Heart left ventricle (tissue), 16 donors: Measurements from ENCODE around the gene SAMD4B. TPM values are rescaled to one million over a fixed set of nuclear protein-coding genes. Genes with fewer than 3 reads are reported as not detected.

Experiments used
- ATAC-seq, 4 donors: fragments of 200-7000 bp; cut with Tn5 transposase; one replicate each; pipeline ENCODE4 v1.9.1; 2020 to 2022; ENCODE audit warnings: moderate library complexity in 4 of 4, mild to moderate bottlenecking in 3 of 4, moderate number of reproducible peaks in 1 of 4
- DNase-seq, 5 donors: peaks; one replicate each; pipeline ENCODE4 v3.0.0-alpha.2; 2020
- H3K27ac ChIP-seq, 12 donors: fragments of 200-600 bp; sonication (generic) in 4 of 12; one replicate each; pipeline versions ENCODE4 v1.5.0 to v1.8.0; 2016 to 2022; ENCODE audit warnings: mild to moderate bottlenecking in 2 of 12
- H3K27me3 ChIP-seq, 9 donors: fragments of 200-600 bp; sonication (generic) in 2 of 9; one replicate each; pipeline versions ENCODE4 v1.5.1 to v1.8.0; 2016 to 2022; ENCODE audit warnings: mild to moderate bottlenecking in 3 of 9
- H3K36me3 ChIP-seq, 9 donors: fragments of 200-600 bp; sonication (generic) in 2 of 9; one replicate each; pipeline versions ENCODE4 v1.5.0 to v1.8.0; 2018 to 2022; ENCODE audit warnings: mild to moderate bottlenecking in 2 of 9
- H3K4me1 ChIP-seq, 12 donors: fragments of 200-600 bp; sonication (generic) in 4 of 12; one replicate each; pipeline versions ENCODE4 v1.5.0 to v1.8.0; 2016 to 2022; ENCODE audit warnings: mild to moderate bottlenecking in 3 of 12
- H3K4me3 ChIP-seq, 12 donors: fragments of 200-600 bp; sonication (generic) in 4 of 12; one replicate each; pipeline versions ENCODE4 v1.5.0 to v1.8.0; 2017 to 2022; ENCODE audit warnings: mild to moderate bottlenecking in 9 of 12, moderate library complexity in 4 of 12
- H3K9me3 ChIP-seq, 12 donors: fragments of 200-600 bp; sonication (generic) in 4 of 12; one replicate each; pipeline versions ENCODE4 v1.5.0 to v1.8.0; 2016 to 2022; ENCODE audit warnings: mild to moderate bottlenecking in 1 of 12
- POLR2A ChIP-seq, 2 donors: fragments of 450-650 bp; IDR thresholded peaks; one replicate each; pipeline ENCODE4 v1.6.1; 2017; ENCODE audit warnings: antibody characterized with exemption in 2 of 2, mild to moderate bottlenecking in 2 of 2, moderate library complexity in 2 of 2
- WGBS, 4 donors: extraction: QIAGEN DNeasy Blood & Tissue Kit in 2 of 4; methylation state at CpG; one replicate each; pipeline versions ENCODE4 v1.1.5 to v1.1.7; 2013 to 2018; 5-methylcytosine and 5-hydroxymethylcytosine counted together
- intact Hi-C, 10 donors: fragments of 100-400 bp; cut with DNase I; formaldehyde crosslinking; loops; one replicate each; pipeline versions ENCODE4 v1.11.1 to v1.14.2; 2022
- microRNA-seq, 4 donors: library from miRNA; unstranded; fragments of <30 nt; microRNA quantifications; one replicate each; pipeline versions ENCODE4 to v1.2.0, GENCODE V29; 2017 to 2020
- polyA plus RNA-seq, 2 donors: library from polyadenylated mRNA; stranded (reverse); fragments of 200-250 nt; gene quantifications; one replicate each; pipeline ENCODE4 v1.2.3, GENCODE V29; 2013
- total RNA-seq, 9 donors: library from RNA; depleted of rRNA in 2 of 9; stranded (reverse); fragments of >200 nt in 2 of 9; fragmentation: NEBNext Ultra II Directional in 3 of 9; extraction: Animal tissue kit (Norgen Biotek cat#: 25700) in 3 of 9; gene quantifications; one replicate each; pipeline versions ENCODE4 v1.1.0 to v1.2.4, GENCODE V29; 2016 to 2023
- TF ChIP-seq, protein P1 (sequence below), 12 donors: fragments of 200-600 bp; sonication (generic) in 4 of 12; IDR thresholded peaks; one replicate each; pipeline versions ENCODE4 v1.5.0 to v1.8.0; 2018 to 2022; ENCODE audit warnings: antibody characterized with exemption in 12 of 12, mild to moderate bottlenecking in 5 of 12
- donor health status: ischemic (EF 13 %, LVEDD 7.1; RV severe dilation, severe dysfunction).
- donor health status: healthy with polysubstance abuse.
- donor health status: DM: no; HTN: yes; CAD: no.
- donor health status: DM: no; HTN: no; CAD: no.
- donor health status: ischemic (EF 25% LVEDD 6.9; RV normal size, moderate dysfunction).
- donor health status: ischemic (EF 25% LVEDD 5.7; RV mildly dilated, moderate dysfunction).
- donor health status: healthy.
- donor health status: DM: yes; HTN: yes; CAD: no.
- donor health status: ischemic (EF 35%, LVEDD 5.7; RV mildly dilated, moderate dysfunction).
- donor health status: nonischemic (EF 11% LVEDD 7.7; RV severe dilation, severe dysfunction).
- donor health status: DM: yes; HTN: yes; CAD: no.
- donor health status: PGD.
- donor health status: ischemic (EF 29% LVEDD 5.4; RV normal size, mild dysfunction).
- donor health status: nonischemic (EF 23%, LVEDD 6.1; RV moderate dilation, normal function).

Gene SAMD4B
- total and polyA plus RNA-seq, 11 donors = 34.9 to 101 (median 54.4) TPM

DNA sequence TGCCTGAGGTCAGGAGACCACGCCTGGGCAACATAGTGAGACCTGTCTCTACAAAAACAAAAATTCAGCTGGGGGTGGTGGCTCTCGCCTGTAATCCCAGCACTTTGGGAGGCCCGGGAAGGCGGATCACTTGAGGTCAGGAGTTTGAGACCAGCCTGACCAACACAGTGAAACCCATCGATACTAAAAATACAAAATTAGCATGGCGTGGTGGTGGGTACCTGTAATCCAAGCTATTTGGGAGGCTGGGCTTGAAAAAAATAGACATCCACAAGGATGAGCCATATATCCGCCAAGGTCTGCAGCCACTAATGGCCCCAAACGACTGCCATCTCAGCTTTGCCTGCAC lies 90.4 kb downstream of the SAMD4B start:
- ATAC-seq (no peak), DNase-seq (no peak)
- 90 to 96% (median 95%) methylated on average over 8 of the region's 8 CpGs for WGBS, 4 donors
- no peak overlapping the region for H3K4me3 ChIP-seq
- H3K4me1 ChIP-seq = peaks cover 19 to 55% (median 39%) of the 10 kb centered on the region in 12 donors
- TF ChIP-seq, protein P1, sequence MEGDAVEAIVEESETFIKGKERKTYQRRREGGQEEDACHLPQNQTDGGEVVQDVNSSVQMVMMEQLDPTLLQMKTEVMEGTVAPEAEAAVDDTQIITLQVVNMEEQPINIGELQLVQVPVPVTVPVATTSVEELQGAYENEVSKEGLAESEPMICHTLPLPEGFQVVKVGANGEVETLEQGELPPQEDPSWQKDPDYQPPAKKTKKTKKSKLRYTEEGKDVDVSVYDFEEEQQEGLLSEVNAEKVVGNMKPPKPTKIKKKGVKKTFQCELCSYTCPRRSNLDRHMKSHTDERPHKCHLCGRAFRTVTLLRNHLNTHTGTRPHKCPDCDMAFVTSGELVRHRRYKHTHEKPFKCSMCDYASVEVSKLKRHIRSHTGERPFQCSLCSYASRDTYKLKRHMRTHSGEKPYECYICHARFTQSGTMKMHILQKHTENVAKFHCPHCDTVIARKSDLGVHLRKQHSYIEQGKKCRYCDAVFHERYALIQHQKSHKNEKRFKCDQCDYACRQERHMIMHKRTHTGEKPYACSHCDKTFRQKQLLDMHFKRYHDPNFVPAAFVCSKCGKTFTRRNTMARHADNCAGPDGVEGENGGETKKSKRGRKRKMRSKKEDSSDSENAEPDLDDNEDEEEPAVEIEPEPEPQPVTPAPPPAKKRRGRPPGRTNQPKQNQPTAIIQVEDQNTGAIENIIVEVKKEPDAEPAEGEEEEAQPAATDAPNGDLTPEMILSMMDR (IDR thresholded peaks at IDR 0.05) = no peak
- no peak for TF ChIP-seq POLR2A (IDR thresholded peaks at IDR 0.05)
- peaks cover 5 to 33% (median 30%) of the 10 kb centered on the region in 9 donors for H3K36me3 ChIP-seq
- intact Hi-C loops = no loop called here
- no peaks in the 10 kb centered on the region for H3K9me3 ChIP-seq
- peak overlapping the region in 1 of 12 donors; percentile 97 for H3K27ac ChIP-seq
- peaks cover 0 to 5% (median 0%) of the 10 kb centered on the region in 9 donors for H3K27me3 ChIP-seq

DNA sequence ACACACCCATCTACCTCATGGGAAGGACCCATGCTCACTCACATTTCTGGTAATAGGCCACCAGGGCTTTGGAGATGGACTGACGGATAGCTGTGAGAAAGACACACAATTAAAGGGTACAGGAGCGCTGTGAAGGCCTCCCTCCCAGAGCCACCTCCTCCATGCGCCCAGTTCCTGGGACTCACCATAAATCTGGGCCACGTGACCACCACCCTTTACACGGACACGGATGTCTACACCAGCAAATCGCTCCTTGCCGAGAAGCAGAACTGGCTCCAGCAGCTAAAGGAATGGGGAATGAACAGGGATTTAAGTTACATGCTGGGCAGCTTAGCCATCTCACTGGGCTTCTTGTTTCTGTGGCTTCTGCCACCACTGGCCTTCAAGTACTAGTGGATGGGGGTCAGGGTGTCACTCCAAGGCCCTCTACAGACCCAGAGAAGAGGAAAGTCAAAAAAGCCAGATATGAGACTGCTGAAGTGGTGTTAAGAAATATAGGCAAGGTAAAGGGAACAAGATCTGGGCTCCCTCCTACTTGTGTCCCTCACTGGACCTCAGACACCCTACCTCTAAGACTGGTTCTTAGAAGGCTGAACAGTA lies 91.4 kb downstream of the SAMD4B start:
- no peak for ATAC-seq
- no peak for TF ChIP-seq POLR2A (IDR thresholded peaks at IDR 0.05)
- TF ChIP-seq, protein P1 (IDR thresholded peaks at IDR 0.05) = no peak
- H3K4me1 ChIP-seq = peaks cover 17 to 48% (median 31%) of the 10 kb centered on the region in 12 donors
- peak in 1 of 5 donors; percentile 13 for DNase-seq
- no peaks in the 10 kb centered on the region for H3K9me3 ChIP-seq
- H3K4me3 ChIP-seq = peak overlapping the region in 1 of 12 donors; percentile 83
- H3K36me3 ChIP-seq = peaks cover 5 to 33% (median 30%) of the 10 kb centered on the region in 9 donors
- peaks cover 0 to 5% (median 0%) of the 10 kb centered on the region in 9 donors for H3K27me3 ChIP-seq
- WGBS, 4 donors = 95 to 97% (median 95%) methylated on average over 8 of the region's 8 CpGs
- intact Hi-C loops = loop anchor here in 2 of 10 donors (2.0 kb wide), 2 partner anchors 19 to 21 kb away; partner anchors contain the start of gene PLEKHG2 (in 1 of the 2)
- peak overlapping the region in 4 of 12 donors; percentile 22 to 93 (median 89) for H3K27ac ChIP-seq

DNA sequence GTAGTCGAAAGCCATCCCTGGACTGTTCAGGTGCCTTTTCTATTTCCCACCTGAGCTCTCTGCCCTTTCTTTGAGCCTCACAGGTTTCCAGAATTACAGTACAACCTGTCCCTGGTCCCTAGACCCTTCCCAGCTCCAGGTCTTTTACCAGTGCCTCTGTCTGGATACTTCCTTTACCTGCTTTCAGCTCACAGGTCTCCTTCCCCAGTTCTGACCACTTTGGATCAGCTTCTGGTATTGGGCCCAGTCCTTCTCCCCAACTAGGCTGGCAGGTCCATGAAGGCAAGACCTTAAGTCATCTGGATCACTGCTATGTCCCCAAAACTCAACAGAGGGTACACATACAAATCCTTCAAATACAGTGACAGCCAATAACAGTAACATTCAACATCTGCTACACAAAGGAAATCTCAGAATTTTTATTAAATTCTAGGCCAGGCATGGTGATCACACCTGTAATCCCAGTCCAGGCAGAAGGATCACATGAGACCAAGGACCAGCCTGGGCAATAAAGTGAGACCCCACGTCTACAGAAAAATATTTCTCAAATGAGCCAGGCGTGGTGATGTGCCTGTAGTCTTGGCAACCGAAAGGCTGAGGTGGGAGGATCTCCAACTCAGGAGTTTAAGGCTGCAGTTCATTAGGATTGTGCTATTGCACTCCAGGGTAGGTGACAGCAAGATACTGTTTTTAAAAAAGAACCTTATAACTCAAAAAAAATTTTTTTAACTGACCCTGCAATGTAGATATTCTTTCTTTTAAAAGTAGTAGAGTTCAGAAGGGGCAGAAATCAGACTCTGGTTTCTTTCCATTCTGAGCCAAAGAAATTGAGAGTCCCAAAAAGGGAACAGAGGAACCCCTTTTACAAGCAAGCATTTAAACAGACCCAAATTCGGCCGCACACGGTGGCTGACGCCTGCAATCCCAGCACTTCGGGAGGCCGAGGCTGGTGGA lies 92.2 kb downstream of the SAMD4B start:
- intact Hi-C loops = loop anchor here in 4 of 10 donors (1.0 to 5.0 kb wide), 4 partner anchors 20 to 48 kb away; partner anchors contain the start of genes PLEKHG2 (in 2 of the 4) and TIMM50 (in 1 of the 4)
- peak overlapping the region; percentile 60 to 99 (median 90) for H3K4me3 ChIP-seq
- no peak for ATAC-seq
- H3K4me1 ChIP-seq = peaks cover 11 to 41% (median 24%) of the 10 kb centered on the region in 12 donors
- H3K36me3 ChIP-seq = peaks cover 5 to 33% (median 30%) of the 10 kb centered on the region in 9 donors
- 46 to 56% (median 53%) methylated on average over 10 of the region's 10 CpGs for WGBS, 4 donors
- no peaks in the 10 kb centered on the region for H3K9me3 ChIP-seq
- peak in 1 of 5 donors; percentile 55 for DNase-seq
- H3K27me3 ChIP-seq = peaks cover 0 to 5% (median 0%) of the 10 kb centered on the region in 9 donors
- peak overlapping the region in 6 of 12 donors; percentile 86 to 93 (median 92) for H3K27ac ChIP-seq
- TF ChIP-seq POLR2A (IDR thresholded peaks at IDR 0.05) = no peak
- TF ChIP-seq, protein P1 (IDR thresholded peaks at IDR 0.05) = no peak

Small RNA genes lying within 50 kb of the gene (microRNA-seq; reads per million reads assigned to microRNA genes)
- 0 to 0.62 (median 0.10) reads per million in 4 donors for gene MIR4530

Other genes with a start within 250 kb of the SAMD4B start
- 10 to 100 TPM; 11.5 to 22.1 (median 16.2) TPM for gene PAK4, start 216.6 kb upstream of the SAMD4B start, total RNA-seq
- 10 to 100 TPM in 1 of 2 donors, 1 to 10 TPM in 1; 9.5 to 25.8 TPM for gene PAK4, start 216.6 kb upstream of the SAMD4B start, polyA plus RNA-seq
- gene NCCRP1, start 145.5 kb upstream of the SAMD4B start, total RNA-seq = under 1 TPM in 1 of 9 donors, not detected in 8; 0.16 TPM
- gene NCCRP1, start 145.5 kb upstream of the SAMD4B start, polyA plus RNA-seq = not detected
- gene SYCN, start 138.2 kb upstream of the SAMD4B start, total RNA-seq = under 1 TPM in 1 of 9 donors, not detected in 8; 0.77 TPM
- gene SYCN, start 138.2 kb upstream of the SAMD4B start, polyA plus RNA-seq = not detected
- gene IFNL3, start 97.4 kb upstream of the SAMD4B start, total RNA-seq = not detected
- gene IFNL3, start 97.4 kb upstream of the SAMD4B start, polyA plus RNA-seq = not detected
- gene IFNL4, start 93.6 kb upstream of the SAMD4B start, total RNA-seq = not detected
- not detected for gene IFNL4, start 93.6 kb upstream of the SAMD4B start, polyA plus RNA-seq
- gene IFNL2, start 74.0 kb upstream of the SAMD4B start, total RNA-seq = not detected
- gene IFNL2, start 74.0 kb upstream of the SAMD4B start, polyA plus RNA-seq = not detected
- gene IFNL1, start 46.0 kb upstream of the SAMD4B start, total RNA-seq = not detected
- not detected for gene IFNL1, start 46.0 kb upstream of the SAMD4B start, polyA plus RNA-seq
- gene LRFN1, start 21.6 kb upstream of the SAMD4B start, total RNA-seq = under 1 TPM in 8 of 9 donors, not detected in 1; 0.09 to 0.50 (median 0.28) TPM
- under 1 TPM; 0.14 to 0.34 TPM for gene LRFN1, start 21.6 kb upstream of the SAMD4B start, polyA plus RNA-seq
- 10 to 100 TPM in 8 of 9 donors, 1 to 10 TPM in 1; 6.4 to 93.3 (median 10.8) TPM for gene GMFG, start 6.4 kb upstream of the SAMD4B start, total RNA-seq
- gene GMFG, start 6.4 kb upstream of the SAMD4B start, polyA plus RNA-seq = 10 to 100 TPM; 16.8 to 18.7 TPM
- gene PAF1, start 48.7 kb downstream of the SAMD4B start, total RNA-seq = 10 to 100 TPM; 32.8 to 75.7 (median 40.7) TPM
- gene PAF1, start 48.7 kb downstream of the SAMD4B start, polyA plus RNA-seq = 10 to 100 TPM; 32.5 to 61.1 TPM
- gene MED29, start 49.0 kb downstream of the SAMD4B start, total RNA-seq = 10 to 100 TPM; 26.3 to 53.0 (median 34.1) TPM
- 10 to 100 TPM; 34.1 to 46.0 TPM for gene MED29, start 49.0 kb downstream of the SAMD4B start, polyA plus RNA-seq
- gene ZFP36, start 64.4 kb downstream of the SAMD4B start, total RNA-seq = 100 to 1,000 TPM in 2 of 9 donors, 10 to 100 TPM in 7; 16.1 to 145 (median 51.1) TPM
- gene ZFP36, start 64.4 kb downstream of the SAMD4B start, polyA plus RNA-seq = 10 to 100 TPM; 45.8 to 65.1 TPM
- 10 to 100 TPM in 8 of 9 donors, 1 to 10 TPM in 1; 9.2 to 38.5 (median 14.6) TPM for gene PLEKHG2, start 70.2 kb downstream of the SAMD4B start, total RNA-seq
- gene PLEKHG2, start 70.2 kb downstream of the SAMD4B start, polyA plus RNA-seq = 10 to 100 TPM in 1 of 2 donors, 1 to 10 TPM in 1; 8.9 to 11.7 TPM
- 1,000 to 10,000 TPM in 7 of 9 donors, 100 to 1,000 TPM in 2; 617 to 1,566 (median 1,374) TPM for gene RPS16, start 93.5 kb downstream of the SAMD4B start, total RNA-seq
- gene RPS16, start 93.5 kb downstream of the SAMD4B start, polyA plus RNA-seq = 1,000 to 10,000 TPM; 1,266 to 2,656 TPM
- 100 to 1,000 TPM in 1 of 9 donors, 10 to 100 TPM in 8; 64.2 to 113 (median 81.7) TPM for gene SUPT5H, start 103.2 kb downstream of the SAMD4B start, total RNA-seq
- 100 to 1,000 TPM in 1 of 2 donors, 10 to 100 TPM in 1; 63.8 to 112 TPM for gene SUPT5H, start 103.2 kb downstream of the SAMD4B start, polyA plus RNA-seq
- gene TIMM50, start 138.4 kb downstream of the SAMD4B start, total RNA-seq = 10 to 100 TPM; 66.0 to 91.3 (median 77.3) TPM
- gene TIMM50, start 138.4 kb downstream of the SAMD4B start, polyA plus RNA-seq = 100 to 1,000 TPM; 103 to 106 TPM
- gene DLL3, start 156.5 kb downstream of the SAMD4B start, total RNA-seq = not detected
- not detected for gene DLL3, start 156.5 kb downstream of the SAMD4B start, polyA plus RNA-seq
- gene SELENOV, start 172.7 kb downstream of the SAMD4B start, total RNA-seq = not detected
- gene SELENOV, start 172.7 kb downstream of the SAMD4B start, polyA plus RNA-seq = not detected
- gene EID2B, start 190.4 kb downstream of the SAMD4B start, total RNA-seq = 1 to 10 TPM; 1.1 to 5.1 (median 2.9) TPM
- 1 to 10 TPM; 1.4 to 2.2 TPM for gene EID2B, start 190.4 kb downstream of the SAMD4B start, polyA plus RNA-seq
- 10 to 100 TPM in 7 of 9 donors, 1 to 10 TPM in 2; 7.1 to 14.6 (median 12.6) TPM for gene EID2, start 197.7 kb downstream of the SAMD4B start, total RNA-seq
- gene EID2, start 197.7 kb downstream of the SAMD4B start, polyA plus RNA-seq = 10 to 100 TPM; 12.9 to 16.5 TPM